ENCODE measurements around the gene TMPRSS5. TPM values are rescaled to one million over a fixed set of nuclear protein-coding genes. Genes with fewer than 3 reads are reported as not detected.

Gene TMPRSS5
- total RNA-seq, 2 experiments from 2014 or later, result 0.32 to 0.46 TPM

- Mint-ChIP-seq H3K9me3 (ENCODE audit: low read depth) (peaks cover 5% of the 10 kb centered on the region), H3K27me3 (peaks cover 10% of the 10 kb centered on the region), H3K4me3 (no peak overlapping the region), H3K27ac (no peak overlapping the region), H3K36me3 (ENCODE audit: low read depth) (peaks cover 2% of the 10 kb centered on the region), H3K4me1 (no peaks in the 10 kb centered on the region)
- intact Hi-C loops (cut with DNase I, micrococcal nuclease), result no loop called here
- no peak for DNase-seq
- POLR2A ChIA-PET, result no interaction called here
- CTCF ChIA-PET, result no interaction called here
- ATAC-seq, result no peak
Measured at GRCh38 chr11:113664069-113664980, 41.8 kb downstream of the TMPRSS5 start.

- intact Hi-C loops (cut with DNase I, micrococcal nuclease), result no loop called here
- no peak for ATAC-seq
- Mint-ChIP-seq H3K36me3 (ENCODE audit: low read depth) (peaks cover 2% of the 10 kb centered on the region), H3K27ac (no peak overlapping the region), H3K4me3 (no peak overlapping the region), H3K9me3 (ENCODE audit: low read depth) (peaks cover 5% of the 10 kb centered on the region), H3K27me3 (peaks cover 7% of the 10 kb centered on the region), H3K4me1 (no peaks in the 10 kb centered on the region)
- POLR2A ChIA-PET, result no interaction called here
- no peak for DNase-seq
- CTCF ChIA-PET, result no interaction called here
Measured at GRCh38 chr11:113663567-113663966, 42.5 kb downstream of the TMPRSS5 start.

- CTCF ChIA-PET, result no interaction called here
- intact Hi-C loops (cut with DNase I, micrococcal nuclease), result no loop called here
- Mint-ChIP-seq H3K36me3 (ENCODE audit: low read depth) (no peaks in the 10 kb centered on the region), H3K27me3 (peaks cover 9% of the 10 kb centered on the region), H3K27ac (no peak overlapping the region), H3K4me1 (no peaks in the 10 kb centered on the region), H3K4me3 (no peak overlapping the region), H3K9me3 (ENCODE audit: low read depth) (no peaks in the 10 kb centered on the region)
- DNase-seq (no peak), ATAC-seq (no peak)
- POLR2A ChIA-PET, result no interaction called here
Measured at GRCh38 chr11:113655771-113656170, 50.3 kb downstream of the TMPRSS5 start.

- intact Hi-C loops (cut with DNase I, micrococcal nuclease), result no loop called here
- H3K27ac Mint-ChIP-seq, result no peak overlapping the region
- POLR2A ChIA-PET, result no interaction called here
Measured at GRCh38 chr11:113651023-113651422, 55.1 kb downstream of the TMPRSS5 start.

GRCh38 chr11:113649311-113649710 is 56.8 kb downstream of the TMPRSS5 start:
- ChIA-PET CTCF (no interaction called here), POLR2A (no interaction called here)
- no peaks in the 10 kb centered on the region for H3K9me3 Mint-ChIP-seq (ENCODE audit: low read depth)
- no peak overlapping the region for H3K27ac Mint-ChIP-seq
- DNase-seq (no peak), ATAC-seq (no peak)
- no peak overlapping the region for H3K4me3 Mint-ChIP-seq
- H3K36me3 Mint-ChIP-seq (ENCODE audit: low read depth), result no peaks in the 10 kb centered on the region
- intact Hi-C loops (cut with DNase I, micrococcal nuclease), result no loop called here
- no peaks in the 10 kb centered on the region for H3K4me1 Mint-ChIP-seq
- H3K27me3 Mint-ChIP-seq, result peaks cover 9% of the 10 kb centered on the region

More at GRCh38 chr11:113651023-113651422, 55.1 kb downstream of the TMPRSS5 start:
- Mint-ChIP-seq H3K36me3 (ENCODE audit: low read depth) (no peaks in the 10 kb centered on the region), H3K27me3 (peaks cover 9% of the 10 kb centered on the region), H3K4me3 (no peak overlapping the region), H3K9me3 (ENCODE audit: low read depth) (no peaks in the 10 kb centered on the region), H3K4me1 (no peaks in the 10 kb centered on the region)
- ATAC-seq (no peak), DNase-seq (no peak)
- CTCF ChIA-PET, result no interaction called here

- ChIA-PET POLR2A (no interaction called here), CTCF (interaction anchor here (0.6 kb wide), 1 partner anchor 22 kb away, joined by 3 read pairs; no protein-coding TSS in a partner anchor)
- H3K4me1 Mint-ChIP-seq, result no peaks in the 10 kb centered on the region
- H3K27ac Mint-ChIP-seq, result no peak overlapping the region
- intact Hi-C loops (cut with DNase I, micrococcal nuclease), result no loop called here
- ATAC-seq, result no peak
- H3K27me3 Mint-ChIP-seq, result peaks cover 5% of the 10 kb centered on the region
- H3K36me3 Mint-ChIP-seq (ENCODE audit: low read depth), result no peaks in the 10 kb centered on the region
- H3K4me3 Mint-ChIP-seq, result no peak overlapping the region
- H3K9me3 Mint-ChIP-seq (ENCODE audit: low read depth), result no peaks in the 10 kb centered on the region
- no peak for DNase-seq
Measured at GRCh38 chr11:113647856-113648255, 58.3 kb downstream of the TMPRSS5 start.

GRCh38 chr11:113647108-113647507 is 59.0 kb downstream of the TMPRSS5 start:
- Mint-ChIP-seq H3K36me3 (ENCODE audit: low read depth) (no peaks in the 10 kb centered on the region), H3K9me3 (ENCODE audit: low read depth) (no peaks in the 10 kb centered on the region), H3K27me3 (peaks cover 4% of the 10 kb centered on the region), H3K27ac (no peak overlapping the region), H3K4me1 (no peaks in the 10 kb centered on the region), H3K4me3 (no peak overlapping the region)
- POLR2A ChIA-PET, result no interaction called here
- DNase-seq (no peak), ATAC-seq (no peak)
- intact Hi-C loops (cut with DNase I, micrococcal nuclease), result no loop called here
- CTCF ChIA-PET, result interaction anchor here (0.6 kb wide), 1 partner anchor 22 kb away, joined by 3 read pairs; no protein-coding TSS in a partner anchor

- Mint-ChIP-seq H3K4me3 (no peak overlapping the region), H3K36me3 (ENCODE audit: low read depth) (no peaks in the 10 kb centered on the region), H3K9me3 (ENCODE audit: low read depth) (no peaks in the 10 kb centered on the region), H3K27ac (no peak overlapping the region), H3K27me3 (no peaks in the 10 kb centered on the region), H3K4me1 (no peaks in the 10 kb centered on the region)
- CTCF ChIA-PET, result no interaction called here
- no peak for ATAC-seq
- intact Hi-C loops (cut with DNase I, micrococcal nuclease), result no loop called here
- POLR2A ChIA-PET, result no interaction called here
- no peak for DNase-seq
Measured at GRCh38 chr11:113645593-113646349, 60.3 kb downstream of the TMPRSS5 start.

- Mint-ChIP-seq H3K4me1 (no peaks in the 10 kb centered on the region), H3K27ac (no peak overlapping the region), H3K27me3 (peaks cover 2% of the 10 kb centered on the region), H3K36me3 (ENCODE audit: low read depth) (no peaks in the 10 kb centered on the region), H3K9me3 (ENCODE audit: low read depth) (no peaks in the 10 kb centered on the region), H3K4me3 (no peak overlapping the region)
- no peak for DNase-seq
- ChIA-PET CTCF (interaction anchor here (0.7 kb wide), 1 partner anchor 110 kb away, joined by 3 read pairs; no protein-coding TSS in a partner anchor), POLR2A (no interaction called here)
- ATAC-seq, result no peak
- intact Hi-C loops (cut with DNase I, micrococcal nuclease), result no loop called here
Measured at GRCh38 chr11:113644605-113645004, 61.5 kb downstream of the TMPRSS5 start.

- H3K9me3 Mint-ChIP-seq (ENCODE audit: low read depth), result no peaks in the 10 kb centered on the region
- no peaks in the 10 kb centered on the region for H3K4me1 Mint-ChIP-seq
- no peak for ATAC-seq
- no peak overlapping the region for H3K27ac Mint-ChIP-seq
- H3K27me3 Mint-ChIP-seq, result peaks cover 4% of the 10 kb centered on the region
- H3K36me3 Mint-ChIP-seq (ENCODE audit: low read depth), result no peaks in the 10 kb centered on the region
- CTCF ChIA-PET, result interaction anchor here (0.7 kb wide), 1 partner anchor 109 kb away, joined by 3 read pairs; no protein-coding TSS in a partner anchor
- POLR2A ChIA-PET, result no interaction called here
- intact Hi-C loops (cut with DNase I, micrococcal nuclease), result no loop called here
- H3K4me3 Mint-ChIP-seq, result no peak overlapping the region
- no peak for DNase-seq
Measured at GRCh38 chr11:113643701-113644100, 62.4 kb downstream of the TMPRSS5 start.

GRCh38 chr11:113643006-113643585 is 63.0 kb downstream of the TMPRSS5 start:
- H3K4me1 Mint-ChIP-seq, result no peaks in the 10 kb centered on the region
- intact Hi-C loops (cut with DNase I, micrococcal nuclease), result no loop called here
- H3K27ac Mint-ChIP-seq, result no peak overlapping the region
- peaks cover 4% of the 10 kb centered on the region for H3K27me3 Mint-ChIP-seq
- H3K9me3 Mint-ChIP-seq (ENCODE audit: low read depth), result no peaks in the 10 kb centered on the region
- DNase-seq, result no peak
- no peak for ATAC-seq
- POLR2A ChIA-PET, result no interaction called here
- CTCF ChIA-PET, result no interaction called here
- H3K4me3 Mint-ChIP-seq, result no peak overlapping the region
- H3K36me3 Mint-ChIP-seq (ENCODE audit: low read depth), result no peaks in the 10 kb centered on the region

Measured in activated CD4-positive, alpha-beta T cell treated with anti-CD3 and anti-CD28 coated beads for 36 hours (primary cell).